Measurements from ENCODE around the gene PLXNB1.

The PLXNB1 gene

GRCh38 chr3:48418651-48419050 is 11.2 kb downstream of the PLXNB1 start:
- no peak for DNase-seq (ENCODE audit: low read depth)

GRCh38 chr3:48418140-48418539 is 11.7 kb downstream of the PLXNB1 start:
- DNase-seq (ENCODE audit: low read depth) = no peak

DNA sequence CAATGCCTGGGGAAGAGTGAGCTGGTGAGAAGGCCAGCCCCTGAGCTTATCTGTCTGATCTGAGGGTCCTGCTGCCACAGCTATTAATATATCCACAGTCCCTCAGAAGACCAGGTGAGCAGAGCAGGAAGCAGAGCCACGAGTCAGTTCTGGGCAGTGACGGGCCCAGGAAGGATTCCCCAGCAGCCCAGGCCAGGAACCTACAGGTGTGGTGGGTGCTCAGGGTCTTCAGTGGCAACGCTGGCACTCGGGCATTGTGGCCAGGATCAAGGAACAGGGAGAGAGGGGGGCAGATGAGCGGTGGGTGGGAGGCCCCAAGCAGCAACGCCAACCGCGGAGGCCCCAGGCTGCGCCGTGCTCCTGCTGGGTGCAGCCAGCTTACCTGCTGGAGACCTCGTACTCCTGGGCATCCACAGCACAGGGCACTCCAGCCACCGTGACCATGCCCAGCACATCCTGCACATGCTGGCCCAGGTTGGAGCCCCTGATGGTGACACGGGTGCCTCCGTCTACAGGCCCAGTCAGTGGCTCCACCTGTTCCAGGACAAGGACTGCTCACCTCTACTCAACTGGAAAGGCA is 12.3 kb downstream of the PLXNB1 start:
- DNase-seq (ENCODE audit: low read depth) = no peak

DNA sequence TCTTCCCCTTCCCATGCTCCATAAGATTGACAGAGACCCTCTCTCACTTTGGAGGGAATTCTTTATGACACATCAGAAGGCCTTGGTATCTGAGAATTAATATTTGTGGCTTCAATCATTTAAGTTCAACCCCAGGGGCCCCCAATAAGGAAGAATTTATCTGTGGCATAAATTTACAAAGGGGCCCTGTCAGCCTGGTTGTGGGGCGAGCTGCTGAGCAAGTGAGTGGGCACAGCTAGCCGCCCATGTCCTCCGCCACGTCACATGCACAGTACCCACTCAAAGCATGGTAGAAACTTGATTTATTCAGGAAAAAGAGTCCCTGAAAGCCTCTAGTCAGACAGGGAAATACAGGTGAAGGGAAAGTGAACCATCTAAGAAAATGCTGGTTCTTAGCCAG is 13.3 kb downstream of the PLXNB1 start:
- DNase-seq (ENCODE audit: low read depth) = no peak

GRCh38 chr3:48416091-48416505 is 13.8 kb downstream of the PLXNB1 start:
- no peak for DNase-seq (ENCODE audit: low read depth)

DNA sequence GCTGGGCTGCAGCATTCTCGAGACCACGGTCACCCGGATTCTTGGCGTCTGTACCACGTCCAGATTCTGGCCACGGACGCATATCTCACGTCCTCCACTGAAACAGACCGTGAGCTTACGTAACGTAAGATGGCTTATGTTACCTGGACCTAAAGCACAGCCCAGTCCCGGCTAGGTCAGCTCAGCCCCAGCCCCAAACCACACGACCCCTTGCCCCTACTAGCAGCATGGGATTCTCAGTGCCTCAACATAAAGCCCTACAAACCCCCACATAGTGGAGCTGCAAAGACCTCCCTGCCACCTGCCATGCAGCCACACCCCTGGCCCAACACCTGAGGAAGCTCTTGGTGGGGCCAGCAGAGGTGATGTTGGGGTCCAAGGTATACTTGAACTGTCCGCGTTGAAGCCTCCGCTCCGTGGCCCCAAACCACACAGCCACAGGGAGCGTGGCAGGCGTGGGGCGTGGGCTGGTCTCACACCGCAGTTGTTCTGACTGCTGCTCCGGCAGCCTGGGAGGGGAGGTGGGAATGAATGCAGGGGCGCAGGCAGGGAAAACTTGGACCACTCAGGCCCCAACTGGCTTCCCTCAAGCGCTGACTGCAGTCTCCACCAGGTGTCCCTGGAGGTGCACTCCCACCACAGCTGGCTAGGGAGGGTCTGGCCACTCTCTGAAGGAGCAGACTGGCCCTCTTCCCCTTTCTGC is 14.5 kb downstream of the PLXNB1 start:
- DNase-seq (ENCODE audit: low read depth) = no peak

DNA sequence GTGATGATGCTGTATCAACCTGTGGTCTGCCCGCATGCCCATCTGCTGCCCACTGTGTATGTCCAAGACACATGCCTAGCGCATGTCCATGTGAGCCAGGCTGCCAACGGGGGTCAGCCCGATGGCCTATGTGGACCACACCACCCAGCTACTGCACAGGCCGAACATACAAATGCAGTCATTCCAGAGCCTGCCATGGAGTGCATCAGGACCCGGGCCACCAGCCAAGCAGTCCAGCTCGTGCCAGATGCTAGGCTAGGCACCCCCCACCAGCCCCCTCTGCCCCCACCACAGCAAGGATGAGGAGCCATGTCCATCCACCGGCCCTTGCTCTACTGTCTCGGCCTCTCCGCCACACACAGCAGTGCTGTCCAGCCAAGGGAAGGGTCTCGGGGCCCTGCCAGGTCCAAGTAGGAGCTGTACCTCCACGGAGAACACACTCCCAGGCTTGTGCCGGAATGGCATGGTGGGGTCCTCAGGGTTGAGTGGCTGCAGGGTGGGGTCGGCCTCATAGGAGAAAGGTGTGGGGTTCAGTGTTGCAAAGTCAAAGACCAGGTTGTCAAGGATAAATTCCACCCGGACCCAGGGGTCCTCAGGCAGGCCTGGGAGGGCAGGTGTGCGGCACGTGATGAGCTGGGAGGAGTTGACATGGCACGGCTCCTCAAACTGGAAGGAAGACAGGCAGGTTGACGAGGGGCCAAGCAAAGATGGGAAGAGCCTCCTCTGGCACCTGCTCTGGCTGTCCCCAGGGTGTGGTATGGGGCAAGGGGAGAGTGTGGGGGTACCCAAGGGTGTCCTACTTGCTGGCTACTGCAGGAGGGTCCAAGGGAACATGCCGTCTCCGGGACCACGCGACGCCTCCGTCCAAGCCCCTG is 15.3 kb downstream of the PLXNB1 start:
- DNase-seq (ENCODE audit: low read depth) = no peak

DNA sequence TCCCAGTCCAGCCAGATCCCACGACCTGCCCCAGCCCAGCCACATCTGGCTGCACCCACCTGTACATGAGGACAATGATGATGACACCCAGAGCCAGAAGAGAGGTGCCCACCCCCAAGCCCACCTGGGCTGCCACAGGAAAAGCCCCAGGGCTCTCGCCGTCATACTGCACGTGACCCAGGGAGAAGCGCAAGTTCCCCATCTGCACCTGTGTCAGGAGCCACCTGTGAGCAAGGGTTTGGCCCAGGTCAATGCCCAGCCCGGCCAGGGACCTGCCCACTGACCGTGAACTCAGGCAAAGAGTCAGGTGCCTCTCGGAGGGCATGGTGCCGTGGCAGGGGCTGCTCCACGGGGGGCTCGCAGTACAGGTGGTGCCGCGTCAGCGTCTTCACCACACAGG is 16.3 kb downstream of the PLXNB1 start:
- DNase-seq (ENCODE audit: low read depth) = no peak

DNA sequence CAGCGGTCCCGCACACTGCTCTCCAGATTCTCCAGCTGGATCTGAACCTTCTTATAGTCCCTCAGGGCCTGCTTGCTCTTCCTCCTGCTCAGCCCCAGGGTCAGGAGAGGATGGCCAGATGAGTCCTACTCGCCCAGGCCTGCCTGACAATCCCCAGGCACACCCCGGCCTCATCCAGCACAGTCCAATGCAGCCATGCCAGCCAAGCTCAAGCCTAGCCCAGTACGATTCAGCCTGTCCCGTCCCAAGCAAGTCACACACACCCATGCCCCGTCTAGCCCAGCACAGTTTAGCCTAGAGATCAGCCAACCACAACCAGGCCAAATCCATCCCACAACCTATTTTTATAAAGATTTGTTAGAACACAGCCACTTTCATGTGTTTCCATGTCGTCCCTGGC is 16.8 kb downstream of the PLXNB1 start:
- DNase-seq (ENCODE audit: low read depth) = no peak

- DNase-seq (ENCODE audit: low read depth) = no peak
Measured at GRCh38 chr3:48412375-48413001, 17.4 kb downstream of the PLXNB1 start.

GRCh38 chr3:48411606-48412374 is 18.1 kb downstream of the PLXNB1 start:
- no peak for DNase-seq (ENCODE audit: low read depth)

- no peak for DNase-seq (ENCODE audit: low read depth)
Measured at GRCh38 chr3:48411041-48411588, 18.8 kb downstream of the PLXNB1 start.

DNA sequence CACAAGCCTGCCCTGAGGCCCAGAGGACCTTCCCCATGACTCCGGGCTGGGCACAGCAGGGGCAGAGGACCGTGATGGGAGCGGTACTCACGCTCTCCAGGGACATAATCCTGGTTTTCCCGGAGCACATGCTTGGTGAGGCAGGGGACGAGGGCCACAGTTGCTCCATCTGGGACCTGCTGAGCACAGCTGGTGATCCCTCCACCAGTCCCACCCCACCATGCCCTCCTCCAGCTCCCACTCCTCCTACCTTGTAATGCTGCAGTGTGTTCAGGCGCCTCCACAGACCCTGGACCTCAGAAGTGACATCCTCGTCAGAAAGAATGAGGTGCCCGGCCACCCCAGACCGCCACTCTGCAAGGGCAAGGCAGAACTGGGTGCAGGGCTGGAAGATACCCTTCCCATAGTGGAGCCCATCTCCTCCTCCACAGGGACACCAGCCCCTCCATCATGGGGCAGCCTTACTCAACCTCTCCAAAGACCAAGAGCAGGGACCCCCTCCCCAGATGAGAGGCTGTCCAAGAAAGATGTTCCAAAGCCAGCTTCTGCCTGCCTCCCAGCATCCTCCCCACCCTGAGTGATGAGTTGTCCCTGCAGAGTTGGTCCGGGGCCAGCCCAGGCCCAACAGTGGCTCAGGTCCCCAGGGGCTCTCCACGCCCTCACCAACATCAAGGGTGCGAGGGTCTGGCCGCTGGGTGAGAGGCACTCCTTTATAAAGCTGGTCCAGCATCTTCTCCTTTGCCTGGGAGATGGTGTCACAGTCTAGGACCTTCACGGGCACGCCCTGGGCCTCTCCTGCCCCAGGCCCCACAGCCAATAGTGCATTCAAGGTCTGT is 19.5 kb downstream of the PLXNB1 start:
- DNase-seq (ENCODE audit: low read depth) = no peak

GRCh38 chr3:48409291-48410201 is 20.3 kb downstream of the PLXNB1 start:
- no peak for DNase-seq (ENCODE audit: low read depth)

DNA sequence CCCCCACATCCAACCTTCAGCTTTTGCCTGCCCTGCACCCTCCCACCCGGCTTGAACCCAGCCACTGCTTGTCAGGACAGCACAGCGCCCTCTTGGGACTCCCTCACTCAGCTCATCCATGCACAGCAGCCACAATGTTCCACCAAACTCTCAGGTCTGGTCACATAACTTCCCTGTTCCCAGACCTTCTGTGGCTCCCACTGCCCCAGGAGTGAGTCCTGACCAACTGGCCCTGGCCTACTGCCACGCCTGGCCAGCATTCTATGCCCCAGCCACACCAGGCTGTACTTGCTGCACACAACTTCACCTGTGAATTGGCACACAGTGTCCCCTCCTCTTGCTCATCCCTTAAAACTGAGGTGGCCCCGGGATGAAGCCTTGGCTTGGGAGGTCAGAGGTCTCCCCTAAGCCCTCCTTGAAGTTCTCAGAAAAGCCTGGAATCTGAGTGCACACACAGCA is 21.0 kb downstream of the PLXNB1 start:
- DNase-seq (ENCODE audit: low read depth) = no peak

DNA sequence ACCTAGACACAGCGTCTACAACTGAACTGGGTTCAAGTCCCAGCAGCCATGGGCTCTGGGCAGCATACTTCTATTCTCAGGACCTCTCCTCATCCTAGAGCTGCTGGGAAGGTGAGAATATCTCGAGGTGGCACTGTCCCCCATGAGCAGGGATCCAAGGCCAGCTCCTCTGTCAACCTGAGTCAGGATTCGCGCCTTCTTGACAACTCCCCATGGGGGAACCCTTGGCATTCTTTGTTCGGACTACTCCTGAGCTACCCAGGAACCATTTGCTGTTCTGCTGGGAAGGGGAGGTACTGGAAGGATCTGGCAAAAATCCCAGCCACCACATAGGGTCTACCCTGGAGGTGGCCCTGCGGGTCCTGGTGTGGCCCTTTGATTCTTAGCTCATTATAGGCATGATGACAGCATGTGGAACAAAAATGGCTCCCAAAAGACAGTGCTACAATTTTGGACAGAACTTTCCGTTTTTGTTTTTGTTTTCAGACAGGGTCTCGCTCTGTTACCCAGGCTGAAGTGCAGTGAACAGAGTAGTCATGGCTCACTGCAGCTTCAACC is 22.3 kb downstream of the PLXNB1 start:
- no peak for DNase-seq (ENCODE audit: low read depth)

- no peak for DNase-seq (ENCODE audit: low read depth)
Measured at GRCh38 chr3:48406443-48407431, 23.1 kb downstream of the PLXNB1 start.

- no peak for DNase-seq (ENCODE audit: low read depth)
Measured at GRCh38 chr3:48405971-48406370, 23.9 kb downstream of the PLXNB1 start.
